Stimulated activated CD8-positive, alpha-beta memory T cell treated with anti-CD3 and anti-CD28 coated beads, Interleukin-7, amount 100 ng/mL, for 1 hour (primary cell): ENCODE measurements around the gene TUBA8.
"Not testable (repeated sequence)": the region's sequence is repeated elsewhere in the genome, so short reads cannot be mapped to it uniquely, and the experiment has no call there.

Source experiments
- DNase-seq, 2 donors: peaks; one replicate each; pipeline ENCODE4 v3.0.0-alpha.2; 2020; ENCODE audit warnings: low read depth in 2 of 2

The TUBA8 gene

DNA sequence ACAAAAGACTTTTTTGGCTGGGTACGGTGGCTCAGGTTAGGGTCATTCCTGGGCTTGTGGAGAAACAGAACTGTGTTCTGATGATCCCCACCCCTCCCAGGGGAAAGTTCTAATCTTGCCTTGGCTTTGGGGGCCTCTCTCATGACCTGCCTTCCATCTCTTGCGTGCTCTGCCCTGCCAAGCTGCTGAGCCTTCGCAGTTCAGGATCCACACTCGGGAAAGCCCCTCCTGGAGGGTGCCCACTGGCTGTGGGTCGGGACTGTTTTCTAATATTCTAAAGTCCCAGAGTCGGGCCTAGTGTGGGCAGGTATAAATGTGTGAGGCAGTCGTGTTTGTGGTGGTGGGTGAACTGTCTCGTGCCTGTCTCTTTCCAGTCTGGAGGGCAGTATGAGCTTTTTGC is 62.2 kb downstream of the TUBA8 start:
- not testable (repeated sequence) for DNase-seq

GRCh38 chr22:18173441-18173840 is 62.8 kb downstream of the TUBA8 start:
- not testable (repeated sequence) for DNase-seq
